Measurements from ENCODE around the gene MAST3.
A peak's percentile ranks its signal among the peaks of the same experiment; 100 is the strongest.
"Not testable (repeated sequence)": the region's sequence is repeated elsewhere in the genome, so short reads cannot be mapped to it uniquely, and the experiment has no call there.

MAST3 gene

DNA sequence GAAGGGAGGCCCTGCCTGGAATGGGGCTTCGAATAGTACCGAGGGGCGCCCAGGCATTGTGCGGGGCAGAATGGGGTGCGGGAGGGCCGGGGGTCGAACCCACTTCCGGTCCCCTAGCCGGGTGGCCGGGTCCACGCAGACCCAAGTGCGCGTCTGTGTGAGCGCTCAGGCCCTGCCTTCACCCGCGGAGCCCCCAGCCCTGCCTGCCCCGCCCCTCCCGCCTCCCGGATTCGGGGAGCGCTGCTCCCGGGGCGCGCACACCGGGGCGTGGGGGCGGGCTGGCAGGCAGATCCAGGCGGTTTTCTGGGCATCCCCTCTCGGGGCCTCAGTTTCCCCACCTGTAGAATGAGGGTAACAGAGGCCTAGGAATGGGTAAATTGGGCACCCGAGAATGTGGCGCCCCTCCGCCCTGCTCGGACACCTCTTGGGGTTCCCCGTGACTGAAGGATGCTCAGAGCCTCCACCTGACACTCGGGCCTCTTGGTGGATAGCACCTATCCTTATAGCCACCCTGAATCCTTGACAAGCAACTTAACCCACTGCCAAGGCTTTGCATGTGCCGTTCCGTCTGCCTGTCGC is 56.1 kb downstream of the MAST3 start:
- peak overlapping the region; percentile 83 for H3K27ac ChIP-seq
- peak; percentile 48; the same call in 1 of the 2 replicates for TF ChIP-seq ZFX (IDR thresholded peaks at IDR 0.05)
- TF ChIP-seq, protein P1, sequence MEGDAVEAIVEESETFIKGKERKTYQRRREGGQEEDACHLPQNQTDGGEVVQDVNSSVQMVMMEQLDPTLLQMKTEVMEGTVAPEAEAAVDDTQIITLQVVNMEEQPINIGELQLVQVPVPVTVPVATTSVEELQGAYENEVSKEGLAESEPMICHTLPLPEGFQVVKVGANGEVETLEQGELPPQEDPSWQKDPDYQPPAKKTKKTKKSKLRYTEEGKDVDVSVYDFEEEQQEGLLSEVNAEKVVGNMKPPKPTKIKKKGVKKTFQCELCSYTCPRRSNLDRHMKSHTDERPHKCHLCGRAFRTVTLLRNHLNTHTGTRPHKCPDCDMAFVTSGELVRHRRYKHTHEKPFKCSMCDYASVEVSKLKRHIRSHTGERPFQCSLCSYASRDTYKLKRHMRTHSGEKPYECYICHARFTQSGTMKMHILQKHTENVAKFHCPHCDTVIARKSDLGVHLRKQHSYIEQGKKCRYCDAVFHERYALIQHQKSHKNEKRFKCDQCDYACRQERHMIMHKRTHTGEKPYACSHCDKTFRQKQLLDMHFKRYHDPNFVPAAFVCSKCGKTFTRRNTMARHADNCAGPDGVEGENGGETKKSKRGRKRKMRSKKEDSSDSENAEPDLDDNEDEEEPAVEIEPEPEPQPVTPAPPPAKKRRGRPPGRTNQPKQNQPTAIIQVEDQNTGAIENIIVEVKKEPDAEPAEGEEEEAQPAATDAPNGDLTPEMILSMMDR (conservative IDR thresholded peaks at IDR 0.05): no peak

DNA sequence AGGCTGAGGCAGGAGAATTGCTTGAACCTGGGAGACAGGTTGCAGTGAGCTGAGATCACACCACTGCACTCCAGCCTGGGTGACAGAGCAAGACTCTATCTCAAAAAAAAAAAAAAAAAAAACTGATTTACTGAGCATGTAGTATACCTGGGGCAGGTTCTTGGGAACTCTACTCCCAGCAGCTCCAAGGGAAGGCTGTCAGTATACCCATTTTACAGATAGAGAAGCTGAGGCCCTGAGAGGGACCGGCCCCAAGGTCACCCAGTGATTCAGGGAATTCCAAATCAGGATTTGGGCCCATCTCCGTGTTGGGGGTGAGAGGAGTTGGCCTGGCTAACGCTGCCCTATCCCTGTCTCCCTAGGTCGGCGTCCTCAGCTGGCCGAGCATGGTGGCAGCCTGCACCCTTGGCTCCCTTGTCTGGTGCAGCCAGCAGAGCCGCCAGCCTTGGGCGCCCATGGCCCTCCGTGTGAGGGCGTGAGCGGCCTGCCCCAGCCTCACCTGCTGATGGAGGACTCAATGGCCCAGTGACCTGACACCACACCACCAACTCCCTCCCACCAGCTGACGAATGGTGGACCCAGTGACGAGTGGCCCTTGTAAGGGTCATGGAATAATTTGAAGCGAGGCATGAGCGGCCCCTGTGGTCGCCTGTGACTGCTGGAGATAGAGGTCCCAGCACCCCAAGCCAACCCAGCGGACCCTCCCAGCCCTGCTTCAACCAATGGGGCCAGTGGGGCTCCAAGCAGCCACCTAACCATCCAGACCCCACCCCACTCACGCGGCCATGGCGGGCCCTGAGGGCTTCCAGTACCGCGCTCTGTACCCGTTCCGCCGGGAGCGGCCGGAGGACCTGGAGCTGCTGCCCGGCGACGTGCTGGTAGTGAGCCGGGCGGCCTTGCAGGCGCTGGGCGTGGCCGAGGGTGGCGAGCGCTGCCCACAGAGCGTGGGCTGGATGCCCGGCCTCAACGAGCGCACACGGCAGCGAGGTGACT is 57.8 kb downstream of the MAST3 start:
- H3K27ac ChIP-seq: no peak overlapping the region; the same call in 1 of the 2 replicates

DNA sequence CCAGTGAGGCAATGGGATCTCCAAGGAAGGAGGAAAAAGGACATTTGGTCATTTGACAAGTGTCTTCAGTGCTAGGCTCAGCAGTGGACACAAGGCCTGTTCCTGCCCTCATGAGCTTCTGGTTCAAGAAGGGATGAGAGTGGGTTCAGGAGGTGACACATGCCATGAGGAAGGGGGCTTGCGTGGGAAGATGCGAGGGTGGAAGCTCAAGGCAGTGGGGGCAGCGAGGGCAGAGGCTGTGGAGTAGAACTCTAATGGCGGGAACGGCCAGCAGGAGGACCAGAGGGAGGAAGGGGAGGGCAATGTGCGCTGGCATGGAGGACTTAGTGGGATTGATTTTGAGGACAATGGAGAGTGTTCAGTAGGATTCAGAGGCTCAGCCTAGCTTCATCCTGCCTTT is 58.7 kb downstream of the MAST3 start:
- TF ChIP-seq ZFX (IDR thresholded peaks at IDR 0.05): no peak
- TF ChIP-seq, protein P1 (conservative IDR thresholded peaks at IDR 0.05): no peak
- peak overlapping the region; percentile 68 for H3K27ac ChIP-seq

More for the DNA sequence above, 57.8 kb downstream of the MAST3 start:
- TF ChIP-seq, protein P1 (conservative IDR thresholded peaks at IDR 0.05): no peak
- TF ChIP-seq ZFX (IDR thresholded peaks at IDR 0.05): no peak

DNA sequence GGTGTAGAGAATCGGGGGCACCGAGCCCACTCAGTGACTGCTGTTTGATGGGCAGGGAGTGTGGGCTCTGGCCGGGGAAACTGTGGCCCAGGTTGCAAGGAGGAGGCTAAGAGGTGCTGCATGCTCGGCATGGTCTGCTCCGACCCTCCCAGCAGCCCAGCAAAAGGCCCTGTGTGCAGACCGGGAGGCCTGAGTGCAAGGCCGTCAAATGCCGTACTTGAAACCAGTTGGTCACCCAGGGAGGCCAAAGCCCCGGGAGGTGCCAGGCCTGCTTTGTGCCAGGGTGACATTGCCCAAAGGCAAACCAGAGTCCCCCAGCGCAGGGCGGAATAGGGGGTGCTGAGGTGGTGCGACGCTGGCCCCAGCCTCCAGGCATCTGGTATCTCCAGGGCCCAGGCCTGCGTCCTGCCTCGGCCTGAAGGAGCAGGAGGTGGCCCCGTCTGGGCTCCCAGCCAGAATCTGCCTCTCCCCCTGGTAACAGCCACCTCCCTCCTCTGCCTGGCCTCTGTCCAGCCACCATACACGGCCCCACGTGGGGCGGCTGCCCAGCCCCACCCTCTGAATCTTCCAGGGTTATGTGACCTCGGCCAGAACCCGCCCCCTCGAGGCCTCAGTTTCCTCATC is 59.4 kb downstream of the MAST3 start:
- TF ChIP-seq, protein P1 (conservative IDR thresholded peaks at IDR 0.05): no peak
- peak; percentile 54 for TF ChIP-seq ZFX (IDR thresholded peaks at IDR 0.05)
- peak overlapping the region; percentile 68 for H3K27ac ChIP-seq

DNA sequence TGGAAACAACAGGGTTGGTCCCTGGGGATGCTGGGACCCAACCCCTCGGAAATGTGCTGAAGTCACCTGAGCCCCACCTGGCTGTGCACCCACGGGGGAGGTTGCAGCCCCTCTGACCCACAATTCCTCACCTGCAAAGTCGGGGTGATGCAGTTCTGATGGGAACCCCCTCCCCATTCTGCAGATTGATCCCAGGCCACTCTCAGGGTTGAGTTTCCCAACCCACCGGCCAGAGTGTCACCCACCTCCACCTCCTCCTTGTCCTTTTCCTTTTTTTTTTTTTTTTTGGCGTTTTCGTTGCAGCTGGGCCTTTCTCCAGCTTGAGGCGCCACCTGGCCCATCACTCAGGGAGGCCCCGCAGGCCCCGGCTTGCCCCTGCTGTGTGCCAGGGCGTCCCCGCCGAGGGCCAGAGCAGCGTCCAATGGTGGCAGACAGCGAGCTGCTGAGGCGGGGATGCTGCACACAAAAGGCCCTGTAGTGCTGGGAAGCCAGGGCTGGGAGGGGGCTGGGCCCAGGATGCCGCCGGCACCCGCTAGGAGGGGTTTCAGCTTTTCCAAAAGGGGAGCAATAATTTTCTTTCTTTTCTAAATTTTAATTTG is 60.0 kb downstream of the MAST3 start:
- H3K27ac ChIP-seq: peak overlapping the region; percentile 68
- TF ChIP-seq, protein P1 (conservative IDR thresholded peaks at IDR 0.05): no peak
- no peak for TF ChIP-seq ZFX (IDR thresholded peaks at IDR 0.05)

DNA sequence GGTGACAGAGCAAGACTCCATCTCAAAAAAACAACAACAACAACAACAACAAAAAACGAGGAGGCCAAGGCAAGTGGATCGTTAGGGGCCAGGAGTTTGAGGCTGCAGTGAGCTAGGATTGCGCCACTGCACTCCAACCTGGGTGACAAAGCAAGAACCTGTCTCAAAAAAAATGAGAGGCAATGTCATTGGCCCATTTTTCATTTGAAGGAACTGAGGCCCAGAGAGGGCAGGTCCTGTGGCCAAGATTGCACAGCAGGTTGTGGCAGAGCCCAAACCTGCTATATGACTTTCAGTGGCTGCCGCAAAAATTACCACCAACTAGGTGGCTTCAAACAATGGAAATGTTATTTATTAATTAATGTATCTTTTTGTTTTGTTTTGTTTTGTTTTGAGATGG is 60.9 kb downstream of the MAST3 start:
- H3K27ac ChIP-seq: no peak overlapping the region
- TF ChIP-seq ZFX (IDR thresholded peaks at IDR 0.05): no peak
- TF ChIP-seq, protein P1 (conservative IDR thresholded peaks at IDR 0.05): no peak

DNA sequence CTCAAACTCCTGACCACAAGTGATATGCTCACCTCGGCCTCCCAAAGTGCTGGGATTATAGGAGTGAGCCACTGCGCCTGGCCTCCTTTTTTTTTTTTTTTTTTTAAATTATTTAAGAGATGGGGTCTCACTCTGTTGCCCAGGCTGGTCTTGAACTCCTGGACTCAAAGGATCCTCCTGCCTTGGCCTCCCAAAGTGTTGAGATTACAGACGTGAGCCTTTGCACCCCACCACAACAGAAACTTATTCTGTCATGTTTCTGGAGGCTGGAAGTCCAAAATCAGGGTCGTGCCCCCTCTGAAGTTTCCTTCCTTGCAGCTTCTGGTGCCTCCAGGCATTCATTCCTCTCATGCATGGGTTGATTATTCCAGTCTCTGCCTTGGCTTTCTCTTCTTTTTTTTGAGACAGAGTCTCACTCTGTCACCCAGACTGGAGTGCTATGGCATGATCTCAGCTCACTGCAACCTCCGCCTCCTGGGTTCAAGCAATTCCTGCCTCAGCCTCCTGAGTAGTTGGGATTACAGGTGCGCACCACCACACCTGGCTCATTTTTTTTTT is 61.6 kb downstream of the MAST3 start:
- H3K27ac ChIP-seq: not testable (repeated sequence)
